Skin of body (tissue), 2 donors: Measurements from ENCODE around the gene LRRIQ4. TPM values are rescaled to one million over a fixed set of nuclear protein-coding genes. Genes with fewer than 3 reads are reported as not detected.

Experiments used
- DNase-seq: peaks from one replicate; lab custom pipeline; 2025; lab: John Stamatoyannopoulos, UW
- total RNA-seq: library from RNA; depleted of rRNA; stranded (reverse); fragments of >200 nt; gene quantifications from one replicate; pipeline ENCODE4 v1.2.3, GENCODE V29; 2014

LRRIQ4 gene
- total RNA-seq, 1 donor from 2014 or later, result not detected

DNA sequence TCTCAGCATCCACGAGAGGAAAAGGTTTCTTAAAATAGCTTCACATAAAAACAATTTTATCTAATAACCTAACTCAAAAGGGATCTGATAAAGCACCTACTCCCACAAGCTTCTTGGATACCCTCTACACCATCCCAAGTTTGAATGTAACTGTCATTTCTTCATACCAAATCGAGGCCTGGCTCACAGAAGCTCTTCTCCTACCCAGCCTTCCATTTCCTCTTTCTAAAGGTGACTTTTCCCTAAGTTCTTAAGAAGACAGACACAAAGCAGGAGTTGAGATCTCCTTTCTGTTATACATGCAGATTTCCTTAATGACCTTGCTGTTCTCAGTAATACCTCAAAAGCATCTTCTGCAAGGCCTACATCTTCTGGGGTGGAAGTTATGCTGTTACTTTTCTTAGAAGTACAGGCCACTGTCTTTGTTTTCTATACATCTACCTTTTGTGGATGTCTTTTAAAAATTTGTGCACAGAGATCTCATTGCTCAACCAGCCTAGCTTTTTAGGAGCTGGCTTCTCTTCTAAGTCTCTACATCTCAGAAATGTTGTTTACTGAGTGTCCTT, 3.4 kb upstream of the LRRIQ4 start:
- DNase-seq, result no peak

DNA sequence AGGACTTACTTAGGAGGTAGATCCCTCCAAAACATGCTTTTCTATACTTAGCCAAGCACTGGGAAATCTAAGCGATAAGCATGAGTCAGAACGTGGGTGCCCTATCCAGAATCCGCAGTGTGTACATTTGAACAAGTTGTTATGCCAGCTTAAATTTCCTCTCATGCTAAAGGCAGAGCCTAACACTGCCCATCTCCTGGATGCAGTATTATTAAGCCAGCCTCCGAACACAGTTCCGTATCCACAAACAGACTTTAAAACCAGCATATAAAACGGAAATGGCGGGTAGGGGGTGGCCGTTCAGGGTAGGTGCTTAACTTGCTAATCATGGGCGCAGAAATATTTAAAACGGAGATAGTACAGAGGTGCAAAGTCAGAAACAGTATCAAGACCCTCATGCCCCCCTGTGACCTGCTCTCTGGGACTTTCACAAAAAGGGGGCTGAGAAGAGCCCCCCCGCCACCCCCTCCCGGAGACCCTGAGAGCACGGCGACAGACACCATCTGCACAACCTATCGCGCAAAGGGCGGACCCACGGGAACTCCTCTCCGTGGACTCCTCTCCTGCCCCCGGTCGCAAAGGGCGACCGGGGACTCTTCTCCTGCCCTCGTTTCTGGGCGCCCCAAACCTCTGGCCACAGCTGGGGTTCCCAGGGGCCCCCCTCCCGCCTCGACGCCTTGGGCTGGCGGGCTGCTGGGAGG, 889 bp upstream of the LRRIQ4 start:
- peak; percentile 21 for DNase-seq

DNA sequence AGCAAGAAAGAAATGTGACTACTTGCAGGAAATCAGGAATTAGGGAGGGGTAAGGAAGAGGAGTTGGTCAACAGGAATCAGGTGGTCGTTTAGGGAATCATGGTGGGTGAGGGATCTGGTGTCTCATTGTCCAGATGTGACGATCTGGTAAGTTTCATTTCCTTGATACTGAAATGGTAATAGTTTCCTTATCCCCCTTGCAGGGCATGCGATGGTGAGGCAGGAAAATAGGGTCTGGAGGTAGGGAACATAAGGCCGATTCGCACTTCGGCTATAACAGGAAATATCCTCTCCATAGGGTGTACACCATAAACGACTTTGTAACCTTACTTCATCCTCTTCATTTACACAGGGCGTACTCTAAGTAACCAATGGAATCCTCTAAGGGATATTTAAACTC, 608 bp downstream of the LRRIQ4 start:
- DNase-seq, result no peak

DNA sequence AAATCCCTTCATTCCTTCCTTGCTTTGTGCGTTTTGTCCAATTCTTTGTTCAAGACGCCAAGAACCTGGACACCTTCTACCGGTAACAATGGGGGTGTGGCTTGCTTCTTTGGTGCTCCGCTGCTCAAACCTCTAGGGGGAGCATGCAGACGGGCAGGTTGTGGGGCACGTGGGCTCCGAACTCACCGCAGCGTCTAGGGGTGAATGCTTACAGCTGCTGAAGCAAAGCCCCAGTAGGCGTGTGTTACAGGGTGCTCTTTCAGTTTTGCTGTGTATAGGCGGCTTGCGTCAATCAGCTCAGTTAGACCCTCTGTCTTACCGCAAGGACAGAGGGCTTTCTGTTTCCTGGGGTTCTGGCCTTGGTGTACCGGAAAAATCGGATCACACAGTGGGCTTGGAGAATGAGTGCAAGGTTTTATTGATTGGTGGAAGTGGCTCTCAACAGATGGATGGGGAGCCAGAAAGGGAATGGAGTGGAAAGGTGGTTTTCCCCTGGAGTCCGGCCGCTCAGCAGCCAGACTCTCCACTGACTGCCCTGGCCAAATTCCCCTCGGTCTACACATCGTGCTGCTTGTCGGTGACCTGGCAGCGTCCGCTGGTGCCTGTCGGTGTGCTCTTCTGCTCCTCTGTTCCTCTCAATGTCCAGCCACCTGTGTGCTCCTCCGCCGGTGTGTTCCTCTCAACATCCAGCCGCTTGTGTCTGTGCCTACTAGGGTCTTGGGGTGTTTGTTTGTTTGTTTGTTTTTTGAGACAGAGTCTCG, 1.3 kb downstream of the LRRIQ4 start:
- no peak for DNase-seq

DNA sequence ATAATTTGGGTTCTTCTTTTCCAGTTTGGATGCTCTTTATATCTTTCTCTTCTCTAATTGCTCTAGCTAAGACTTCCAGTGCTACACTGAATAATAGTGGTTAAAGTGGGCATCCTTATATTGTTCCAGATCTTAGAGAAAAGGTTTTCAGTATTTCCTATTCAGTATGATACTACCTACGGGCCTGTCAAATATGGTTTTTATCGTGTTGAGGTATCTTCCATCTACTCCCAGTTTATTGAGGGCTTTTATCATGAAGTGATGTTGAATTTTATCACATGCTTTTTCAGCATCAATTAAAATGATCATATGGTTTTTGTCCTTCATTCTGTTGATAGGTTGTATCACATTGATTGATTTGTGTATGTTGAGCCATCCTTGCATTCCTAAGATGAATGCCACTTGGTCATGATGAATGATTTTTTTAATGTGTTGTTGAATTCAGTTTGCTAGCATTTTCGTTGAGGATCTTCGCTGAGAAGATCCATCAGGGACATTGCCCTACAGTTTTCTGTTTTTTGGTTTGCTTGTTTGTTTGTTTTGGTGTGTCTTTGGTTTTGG, 3.0 kb downstream of the LRRIQ4 start:
- DNase-seq, result no peak

DNA sequence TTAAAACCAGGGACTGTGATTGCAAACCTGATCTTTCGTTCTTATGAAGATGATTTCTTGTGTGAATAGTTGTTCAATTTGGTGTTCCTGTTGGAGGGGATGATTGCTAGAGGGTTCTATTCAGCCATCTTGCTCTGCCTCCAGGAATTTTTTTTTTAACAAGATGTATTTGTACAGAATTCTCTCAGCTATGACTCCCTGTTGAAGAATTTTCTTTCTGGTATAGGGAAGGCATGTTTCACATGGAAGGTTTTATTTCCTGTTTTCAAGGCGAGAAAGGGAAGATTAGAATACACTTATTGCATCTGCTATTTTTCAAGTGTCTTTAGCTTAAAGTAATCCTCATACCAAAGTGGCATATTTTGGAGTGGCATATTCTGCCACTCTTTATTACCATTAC, 5.6 kb downstream of the LRRIQ4 start:
- DNase-seq, result no peak

DNA sequence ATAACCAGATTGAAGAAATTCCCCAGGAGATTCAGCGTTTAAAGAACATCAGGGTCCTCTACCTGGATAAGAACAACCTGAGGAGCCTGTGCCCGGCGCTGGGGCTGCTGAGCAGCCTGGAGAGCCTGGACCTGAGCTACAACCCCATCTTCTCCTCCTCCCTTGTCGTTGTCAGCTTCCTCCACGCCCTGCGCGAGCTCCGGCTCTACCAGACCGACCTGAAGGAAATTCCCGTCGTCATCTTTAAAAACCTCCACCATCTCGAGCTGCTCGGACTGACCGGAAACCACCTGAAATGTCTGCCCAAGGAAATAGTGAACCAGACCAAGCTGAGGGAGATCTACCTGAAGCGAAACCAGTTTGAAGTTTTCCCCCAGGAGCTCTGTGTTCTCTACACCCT, 9.4 kb downstream of the LRRIQ4 start:
- no peak for DNase-seq

- no peak for DNase-seq
Measured at GRCh38 chr3:169822540-169822939, 9.9 kb downstream of the LRRIQ4 start.

GRCh38 chr3:169822983-169823382, 10.3 kb downstream of the LRRIQ4 start:
- no peak for DNase-seq

DNA sequence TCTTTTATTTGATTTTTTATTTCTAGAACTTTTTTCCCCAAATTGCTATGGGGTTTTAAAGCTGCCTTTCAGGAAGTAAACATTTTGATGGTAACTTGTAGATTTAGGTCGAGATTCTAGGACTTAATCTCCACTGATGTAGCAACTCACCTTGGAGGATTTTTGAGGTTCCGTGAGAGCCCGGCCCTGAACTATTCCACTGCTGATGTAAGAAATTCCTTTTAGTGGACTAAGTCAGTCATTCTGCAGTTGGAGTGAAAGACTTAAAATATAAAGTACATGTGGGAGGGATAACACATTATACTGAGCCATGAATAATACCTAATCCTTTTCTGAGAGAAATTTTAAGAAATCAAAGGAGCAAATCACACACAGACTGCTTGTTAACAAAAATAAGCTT, 12.6 kb downstream of the LRRIQ4 start:
- DNase-seq, result no peak

DNA sequence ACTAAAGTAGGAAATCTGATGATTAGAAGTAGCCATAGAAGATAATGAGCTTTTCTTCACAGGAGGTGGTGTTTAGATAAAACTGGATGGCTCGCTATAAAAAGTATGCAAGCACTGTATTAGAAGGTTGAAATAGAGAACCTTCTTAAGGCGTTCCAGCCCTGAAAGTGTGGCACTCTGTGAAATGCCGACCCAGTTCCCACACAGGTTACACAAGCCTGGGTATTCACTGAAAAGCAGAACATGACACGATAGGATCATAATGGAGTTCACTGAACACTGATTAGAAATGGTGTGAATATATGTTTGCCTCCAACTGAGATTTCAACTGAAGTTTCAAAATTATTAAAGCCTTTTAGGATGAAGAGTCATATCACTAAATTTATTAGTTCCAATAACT, 15.0 kb downstream of the LRRIQ4 start:
- no peak for DNase-seq

DNA sequence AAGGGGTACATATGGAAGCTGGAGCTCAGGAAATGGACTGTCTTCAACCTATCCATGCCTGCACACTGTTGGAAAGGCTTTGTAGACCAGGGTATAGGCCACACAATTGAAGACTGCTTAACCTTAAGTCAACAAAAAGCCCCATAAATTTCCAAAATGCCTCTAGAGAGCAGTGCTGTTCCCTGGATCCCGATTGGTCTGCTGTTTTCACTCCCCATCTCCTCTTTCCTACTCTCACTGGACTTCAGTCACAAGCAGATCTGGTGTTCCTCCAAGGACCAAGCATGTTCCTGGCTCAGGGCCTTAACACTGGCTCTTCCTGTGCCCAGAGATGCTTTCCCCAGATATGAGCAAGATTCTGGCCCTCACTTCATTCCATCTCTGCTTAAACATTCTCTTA, 22.9 kb downstream of the LRRIQ4 start:
- no peak for DNase-seq

GRCh38 chr3:169836078-169836941, 23.6 kb downstream of the LRRIQ4 start:
- DNase-seq, result no peak

DNA sequence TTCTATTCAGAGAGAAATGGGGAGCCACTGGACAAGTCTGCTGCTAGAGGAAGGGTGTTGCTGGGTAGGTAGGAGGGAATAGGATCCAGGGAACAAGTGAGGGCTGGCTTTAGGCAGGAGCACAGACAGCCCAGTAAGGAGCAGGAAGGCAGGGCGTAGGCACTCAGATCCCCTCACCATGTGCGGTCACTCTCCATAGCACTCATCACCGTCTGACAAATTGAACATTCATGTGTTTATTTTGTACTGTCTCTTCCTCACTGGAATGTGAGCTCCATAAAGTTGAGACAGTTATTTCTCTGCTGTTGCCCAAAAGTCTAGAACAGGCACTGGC, 24.2 kb downstream of the LRRIQ4 start:
- no peak for DNase-seq

DNA sequence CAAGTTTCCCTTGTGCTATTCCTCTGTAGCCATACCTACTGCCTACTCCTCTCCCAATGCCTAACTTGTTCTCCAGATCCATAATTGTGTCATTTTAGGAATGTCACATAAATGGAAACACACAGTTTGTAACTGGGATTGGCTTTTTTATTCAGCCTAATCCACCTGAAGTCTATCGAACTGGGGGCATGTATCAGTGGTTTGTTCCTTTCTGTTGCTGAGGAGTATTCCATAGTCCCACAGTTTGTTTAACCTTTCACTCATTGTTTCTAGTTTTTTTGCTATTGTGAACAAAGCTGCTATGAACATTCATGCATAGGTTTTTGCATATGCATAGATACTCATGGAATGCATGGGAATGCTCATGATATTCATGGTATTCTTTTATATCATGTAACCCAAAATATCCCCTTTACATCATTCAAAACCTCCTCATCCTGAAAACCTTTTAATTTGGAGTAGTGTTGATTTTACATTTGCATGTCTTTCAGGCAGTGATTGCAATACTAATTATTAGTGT, 25.9 kb downstream of the LRRIQ4 start:
- no peak for DNase-seq

DNA sequence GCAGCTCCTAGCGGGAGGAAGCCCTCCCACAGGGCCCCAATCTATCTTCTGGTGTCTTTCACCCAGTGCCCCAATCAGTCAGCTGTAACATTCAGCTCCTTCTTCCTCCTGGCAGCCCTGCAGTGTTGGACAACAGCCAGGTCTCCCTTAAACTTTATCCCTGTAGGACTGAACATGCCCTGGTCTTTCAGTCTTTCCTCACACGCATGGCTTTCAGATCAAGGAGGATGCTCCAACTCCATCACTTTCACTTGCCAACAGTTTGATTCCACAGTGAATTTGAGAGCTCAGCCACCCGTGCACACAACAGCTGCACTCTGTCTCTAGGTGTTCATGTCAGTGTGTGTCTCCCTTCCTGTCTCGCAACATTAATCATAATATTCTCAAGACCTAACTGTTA, 28.5 kb downstream of the LRRIQ4 start:
- DNase-seq, result no peak

DNA sequence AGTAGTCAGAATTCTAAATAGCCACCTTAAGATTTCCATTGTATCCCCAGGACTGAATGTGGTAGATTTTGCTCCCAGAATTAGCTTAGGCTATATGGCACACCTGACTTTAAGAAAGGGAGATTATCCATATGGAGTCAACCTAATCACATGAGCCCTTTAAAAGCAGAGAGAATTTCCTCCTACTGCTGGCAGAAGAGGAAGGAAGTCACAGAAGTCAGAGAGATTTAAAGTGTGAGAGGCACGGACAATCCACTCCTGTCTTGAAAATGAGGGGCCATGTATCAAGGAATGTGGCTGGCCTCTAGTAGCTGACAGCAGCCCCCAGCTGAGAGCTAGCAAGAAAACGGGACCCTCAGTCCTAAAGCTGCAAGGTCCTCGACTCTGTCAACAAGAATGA, 30.3 kb downstream of the LRRIQ4 start:
- DNase-seq, result no peak

DNA sequence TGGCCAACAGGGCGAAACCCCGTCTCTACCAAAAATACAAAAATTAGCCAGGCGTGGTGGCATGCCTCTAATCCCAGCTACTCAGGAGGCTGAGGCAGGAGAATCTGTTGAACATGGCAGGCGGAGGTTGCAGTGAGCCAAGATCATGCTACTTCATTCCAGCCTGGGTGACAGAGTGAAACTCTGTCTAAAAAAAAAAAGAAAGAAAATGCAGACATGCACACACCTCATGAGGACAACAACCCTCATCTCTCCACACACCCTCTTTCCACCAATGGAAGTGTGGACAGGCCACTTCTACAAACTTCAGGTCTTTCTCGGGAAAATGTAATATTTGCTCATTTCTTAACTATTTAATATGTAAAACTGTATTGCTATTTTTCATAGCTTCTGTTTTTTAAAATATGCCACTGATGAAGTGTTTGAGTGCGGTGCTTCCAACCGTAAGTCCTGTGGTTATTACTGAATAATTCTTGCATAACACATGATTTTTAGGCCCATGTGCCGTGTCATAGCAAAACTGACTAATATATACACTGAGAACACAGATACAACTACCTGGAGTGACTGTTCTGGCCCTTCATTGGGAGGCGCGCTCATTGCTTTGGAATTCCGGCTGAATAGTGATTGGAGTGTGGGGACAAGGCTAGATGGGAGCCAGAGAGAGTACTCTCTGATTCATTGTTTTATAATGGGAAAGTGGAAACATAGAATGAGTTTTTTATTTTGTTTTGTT, 34.0 kb downstream of the LRRIQ4 start:
- no peak for DNase-seq

DNA sequence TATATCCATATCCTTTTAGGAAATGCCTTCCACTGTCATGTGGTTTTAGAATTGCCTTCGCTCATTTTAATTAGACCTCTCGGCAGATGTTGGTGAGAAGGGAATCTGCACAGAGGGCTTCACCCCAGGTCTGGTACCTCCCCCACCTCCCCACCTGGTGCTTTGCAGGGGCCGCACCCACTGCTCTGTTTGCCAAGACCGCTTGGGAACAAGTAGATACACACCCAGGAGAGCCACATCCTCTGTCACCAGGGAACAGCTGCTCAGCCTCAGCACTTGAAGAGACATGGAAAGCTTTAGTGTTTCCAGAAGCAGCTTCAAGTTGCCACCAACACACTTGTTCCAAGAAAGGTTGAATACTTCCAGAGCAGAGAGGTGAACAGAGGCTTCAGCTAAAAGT, 35.2 kb downstream of the LRRIQ4 start:
- no peak for DNase-seq

DNA sequence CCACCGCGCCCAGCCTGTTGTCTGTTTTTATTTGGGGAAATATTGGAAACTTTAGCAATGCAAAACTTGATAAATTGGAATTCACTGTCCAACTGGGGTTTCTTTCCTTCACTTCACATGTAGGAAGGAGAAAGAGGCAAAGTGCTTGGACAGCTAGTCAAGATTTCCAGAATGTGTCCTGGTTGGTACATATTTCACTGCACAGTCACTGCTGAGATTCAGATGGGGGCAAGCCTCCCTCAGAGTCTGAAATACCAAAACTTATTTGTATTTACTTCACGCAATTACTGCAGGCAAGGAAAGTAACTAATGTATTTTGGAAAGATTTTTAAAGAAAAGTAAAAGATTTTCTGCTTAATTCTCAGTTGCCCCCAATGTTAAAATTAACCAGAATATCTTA, 36.1 kb downstream of the LRRIQ4 start:
- no peak for DNase-seq

DNA sequence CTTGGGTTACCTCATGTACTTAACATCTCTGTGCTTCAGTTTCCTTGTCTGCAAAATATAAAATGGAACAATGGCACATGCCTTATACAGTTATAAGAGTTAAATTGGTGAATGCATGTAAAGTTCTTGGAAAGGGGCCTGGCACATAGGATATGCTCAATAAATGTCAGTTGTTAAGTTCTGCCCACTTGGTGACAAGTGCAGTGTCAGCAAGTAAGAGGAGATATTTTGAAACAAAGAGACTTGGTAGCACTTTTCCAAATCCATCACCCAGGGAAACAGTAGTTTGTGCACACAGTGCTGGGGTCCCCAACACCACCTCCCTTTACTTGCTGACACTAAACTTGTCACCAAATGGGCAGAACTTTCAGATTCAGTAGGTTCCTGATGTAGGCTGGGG, 37.9 kb downstream of the LRRIQ4 start:
- no peak for DNase-seq
